ENCODE measurements around the gene RBM12. TPM values are rescaled to one million over a fixed set of nuclear protein-coding genes. Genes with fewer than 3 reads are reported as not detected.

Gene RBM12
- total RNA-seq, 3 donors from 2014 or later, result 68.3 to 72.5 (median 70.6) TPM

GRCh38 chr20:35653893-35654292 lies 10.8 kb downstream of the RBM12 start:
- Histone ChIP-seq H3K9me3 (no peaks in the 10 kb centered on the region), H3K4me1 (ENCODE audit: low read depth) (peaks cover 18% of the 10 kb centered on the region), H3K4me3 (no peak overlapping the region), H3K36me3 (ENCODE audit: low read depth) (no peaks in the 10 kb centered on the region)
- DNase-seq, result no peak
- no peak for ATAC-seq
- TF ChIP-seq, protein P1, sequence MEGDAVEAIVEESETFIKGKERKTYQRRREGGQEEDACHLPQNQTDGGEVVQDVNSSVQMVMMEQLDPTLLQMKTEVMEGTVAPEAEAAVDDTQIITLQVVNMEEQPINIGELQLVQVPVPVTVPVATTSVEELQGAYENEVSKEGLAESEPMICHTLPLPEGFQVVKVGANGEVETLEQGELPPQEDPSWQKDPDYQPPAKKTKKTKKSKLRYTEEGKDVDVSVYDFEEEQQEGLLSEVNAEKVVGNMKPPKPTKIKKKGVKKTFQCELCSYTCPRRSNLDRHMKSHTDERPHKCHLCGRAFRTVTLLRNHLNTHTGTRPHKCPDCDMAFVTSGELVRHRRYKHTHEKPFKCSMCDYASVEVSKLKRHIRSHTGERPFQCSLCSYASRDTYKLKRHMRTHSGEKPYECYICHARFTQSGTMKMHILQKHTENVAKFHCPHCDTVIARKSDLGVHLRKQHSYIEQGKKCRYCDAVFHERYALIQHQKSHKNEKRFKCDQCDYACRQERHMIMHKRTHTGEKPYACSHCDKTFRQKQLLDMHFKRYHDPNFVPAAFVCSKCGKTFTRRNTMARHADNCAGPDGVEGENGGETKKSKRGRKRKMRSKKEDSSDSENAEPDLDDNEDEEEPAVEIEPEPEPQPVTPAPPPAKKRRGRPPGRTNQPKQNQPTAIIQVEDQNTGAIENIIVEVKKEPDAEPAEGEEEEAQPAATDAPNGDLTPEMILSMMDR (IDR thresholded peaks at IDR 0.05), result no peak
- intact Hi-C loops (cut with DNase I, micrococcal nuclease), result no loop called here

GRCh38 chr20:35653430-35653734 lies 11.3 kb downstream of the RBM12 start:
- no peak overlapping the region for H3K4me3 ChIP-seq
- TF ChIP-seq, protein P1 (IDR thresholded peaks at IDR 0.05), result no peak
- intact Hi-C loops (cut with DNase I, micrococcal nuclease), result no loop called here
- peaks cover 16% of the 10 kb centered on the region for H3K4me1 ChIP-seq (ENCODE audit: low read depth)
- no peak for ATAC-seq
- DNase-seq, result no peak
- H3K36me3 ChIP-seq (ENCODE audit: low read depth), result no peaks in the 10 kb centered on the region
- no peaks in the 10 kb centered on the region for H3K9me3 ChIP-seq

- Histone ChIP-seq H3K4me1 (ENCODE audit: low read depth) (peaks cover 14% of the 10 kb centered on the region), H3K9me3 (no peaks in the 10 kb centered on the region), H3K4me3 (no peak overlapping the region), H3K36me3 (ENCODE audit: low read depth) (no peaks in the 10 kb centered on the region)
- ATAC-seq (no peak), DNase-seq (no peak)
- TF ChIP-seq, protein P1 (IDR thresholded peaks at IDR 0.05), result no peak
- intact Hi-C loops (cut with DNase I, micrococcal nuclease), result no loop called here
These were observed 11.9 kb downstream of the RBM12 start for GRCh38 chr20:35652641-35653429.

DNA sequence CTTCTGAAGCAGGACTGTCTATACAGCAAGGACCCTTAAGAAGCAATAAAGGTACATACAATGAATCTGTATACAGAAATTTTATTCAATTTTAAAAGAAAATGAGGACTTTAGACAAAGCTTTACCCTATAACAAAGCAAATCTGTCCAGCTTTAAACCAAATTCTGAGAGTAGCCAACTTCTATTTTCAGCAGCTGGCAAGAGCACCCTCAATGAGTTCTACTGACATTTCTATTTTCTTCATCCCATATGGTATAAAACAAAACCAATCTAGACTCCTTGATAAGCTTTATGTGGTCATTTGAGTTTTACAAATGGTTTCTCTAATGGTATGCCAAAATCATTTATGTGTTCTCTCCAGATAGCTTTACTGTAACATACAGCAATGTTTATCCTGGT lies 12.7 kb downstream of the RBM12 start:
- Histone ChIP-seq H3K4me1 (ENCODE audit: low read depth) (peaks cover 7% of the 10 kb centered on the region), H3K9me3 (no peaks in the 10 kb centered on the region), H3K4me3 (no peak overlapping the region), H3K36me3 (ENCODE audit: low read depth) (no peaks in the 10 kb centered on the region)
- intact Hi-C loops (cut with DNase I, micrococcal nuclease), result no loop called here
- ATAC-seq, result no peak
- no peak for DNase-seq
- TF ChIP-seq, protein P1 (IDR thresholded peaks at IDR 0.05), result no peak

DNA sequence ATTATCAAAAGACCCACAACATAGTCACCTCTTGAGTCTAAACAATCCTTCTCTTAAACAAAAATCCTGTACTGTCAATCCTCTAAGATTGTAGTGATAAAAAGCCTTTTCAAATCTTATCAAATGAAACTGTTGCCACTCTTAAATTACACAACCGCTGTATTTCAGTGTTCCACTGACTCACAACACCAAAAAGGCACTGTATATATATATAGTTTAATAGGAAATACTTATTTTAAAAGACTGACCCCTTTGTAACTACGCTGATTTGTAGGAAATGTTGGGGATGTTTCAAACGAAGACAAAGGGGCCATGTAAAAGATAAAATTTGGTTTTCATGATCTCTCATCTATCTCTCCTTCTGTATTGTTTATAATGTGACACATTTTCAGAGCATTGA lies 14.1 kb downstream of the RBM12 start:
- ATAC-seq (no peak), DNase-seq (no peak)
- H3K9me3 ChIP-seq, result no peaks in the 10 kb centered on the region
- no peaks in the 10 kb centered on the region for H3K4me1 ChIP-seq (ENCODE audit: low read depth)
- H3K36me3 ChIP-seq (ENCODE audit: low read depth), result no peaks in the 10 kb centered on the region
- H3K4me3 ChIP-seq, result no peak overlapping the region
- TF ChIP-seq, protein P1 (IDR thresholded peaks at IDR 0.05), result no peak
- intact Hi-C loops (cut with DNase I, micrococcal nuclease), result no loop called here

DNA sequence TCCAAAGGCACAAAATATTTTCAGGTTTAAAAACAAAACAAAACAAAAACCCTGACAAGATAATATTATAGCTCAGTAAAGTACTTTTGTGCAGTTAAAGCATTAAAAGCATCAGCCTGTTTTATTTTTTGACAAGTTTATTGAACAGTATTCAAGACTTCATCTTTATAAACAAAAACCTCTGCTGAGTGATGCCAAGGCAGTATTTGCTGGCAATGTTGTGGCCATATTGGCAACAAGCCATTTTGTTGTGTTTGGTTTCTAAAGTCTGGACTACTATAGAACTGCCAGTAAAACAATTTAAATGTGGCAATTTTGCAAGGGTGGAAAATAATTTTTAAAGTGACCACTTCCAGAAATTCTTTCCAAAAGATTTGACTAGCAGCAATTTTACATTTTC lies 15.9 kb downstream of the RBM12 start:
- ATAC-seq, result no peak
- no peaks in the 10 kb centered on the region for H3K9me3 ChIP-seq
- DNase-seq, result no peak
- TF ChIP-seq, protein P1 (IDR thresholded peaks at IDR 0.05), result no peak
- no peaks in the 10 kb centered on the region for H3K36me3 ChIP-seq (ENCODE audit: low read depth)
- no peak overlapping the region for H3K4me3 ChIP-seq
- intact Hi-C loops (cut with DNase I, micrococcal nuclease), result no loop called here
- no peaks in the 10 kb centered on the region for H3K4me1 ChIP-seq (ENCODE audit: low read depth)

Data from mucosa of descending colon (tissue), 3 donors.